Osteocyte (in vitro differentiated cells): ENCODE measurements around the gene COL9A3. TPM values are rescaled to one million over a fixed set of nuclear protein-coding genes. Genes with fewer than 3 reads are reported as not detected.

ENCODE experiments used
- DNase-seq: peaks from one replicate; pipeline ENCODE4 v3.0.0; 2021; ENCODE audit warnings: mixed read lengths; ENCODE audit not compliant: unreplicated experiment; ENCODE audit errors: extremely low spot score
- H3K27ac Mint-ChIP-seq: one replicate; pipeline ENCODE4 v1.8.0; 2021; ENCODE audit warnings: mild to moderate bottlenecking, mixed read lengths; ENCODE audit not compliant: unreplicated experiment
- H3K27me3 Mint-ChIP-seq: one replicate; pipeline ENCODE4 v1.8.0; 2021; ENCODE audit warnings: mixed read lengths; ENCODE audit not compliant: unreplicated experiment
- H3K36me3 Mint-ChIP-seq: one replicate; pipeline ENCODE4 v1.8.0; 2021; ENCODE audit warnings: mixed read lengths; ENCODE audit not compliant: unreplicated experiment
- H3K4me1 Mint-ChIP-seq: one replicate; pipeline ENCODE4 v1.8.0; 2021; ENCODE audit warnings: mixed read lengths; ENCODE audit not compliant: unreplicated experiment
- H3K4me3 Mint-ChIP-seq: one replicate; pipeline ENCODE4 v1.8.0; 2021; ENCODE audit warnings: mild to moderate bottlenecking, moderate library complexity, mixed read lengths; ENCODE audit not compliant: unreplicated experiment
- H3K9me3 Mint-ChIP-seq: one replicate; pipeline ENCODE4 v1.8.0; 2021; ENCODE audit warnings: mixed read lengths; ENCODE audit not compliant: unreplicated experiment
- total RNA-seq: library from RNA; stranded (reverse); gene quantifications from 2 replicates; pipeline ENCODE4 v1.2.1, GENCODE V29; 2021
- TF ChIP-seq, protein P1 (sequence below): fragments of 200-600 bp; sonication (generic); IDR thresholded peaks from 2 replicates; pipeline ENCODE4 v1.5.0; 2021; ENCODE audit warnings: antibody characterized with exemption, mild to moderate bottlenecking, moderate library complexity

COL9A3 gene
- total RNA-seq, 1 donor from 2014 or later: 1.7 TPM

DNA sequence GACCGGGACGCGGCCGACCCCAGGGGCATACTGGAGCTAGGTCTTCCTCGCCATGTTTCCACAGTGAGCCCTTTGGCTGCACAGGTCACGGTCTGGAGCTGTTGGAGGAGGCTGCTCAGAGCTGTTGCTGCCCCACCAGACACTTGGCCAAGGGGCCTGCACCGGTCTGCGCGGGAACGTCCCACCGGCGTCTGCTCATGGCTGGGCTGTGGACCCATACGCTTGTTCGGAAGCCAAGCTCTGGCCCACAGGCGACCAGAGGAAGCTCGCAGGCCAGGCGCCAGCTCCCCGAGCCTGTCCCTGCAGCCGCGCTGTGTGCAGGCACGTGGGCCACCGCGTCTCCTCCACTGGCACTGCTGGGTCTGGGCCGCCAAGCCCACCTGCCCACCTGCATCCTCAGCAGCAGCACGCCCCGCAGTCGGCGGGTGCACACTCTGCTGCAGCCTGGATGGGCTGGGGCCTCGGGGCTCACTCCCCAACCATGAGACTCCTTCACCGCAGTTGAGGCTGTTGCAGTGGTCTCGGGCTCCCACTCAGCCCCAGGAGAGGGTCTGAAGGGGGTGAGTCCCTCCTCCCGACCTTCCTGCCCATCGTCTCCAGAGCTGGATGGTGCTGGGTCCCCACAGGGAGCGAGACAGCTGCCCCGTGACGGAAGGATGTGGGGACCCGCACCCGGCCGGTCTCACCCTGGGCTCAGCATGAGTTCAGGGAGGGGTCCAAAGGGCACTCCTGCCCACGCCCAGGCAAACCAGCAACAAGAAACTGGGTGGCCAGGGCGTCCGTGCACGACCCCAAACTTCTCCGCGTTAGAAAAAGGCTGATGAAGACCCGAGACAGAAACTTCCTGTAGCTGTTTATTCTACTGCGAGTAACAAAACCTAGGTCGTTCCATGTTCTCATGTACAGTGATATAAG, 60.3 kb downstream of the COL9A3 start:
- H3K27ac Mint-ChIP-seq: no peak overlapping the region
- TF ChIP-seq, protein P1, sequence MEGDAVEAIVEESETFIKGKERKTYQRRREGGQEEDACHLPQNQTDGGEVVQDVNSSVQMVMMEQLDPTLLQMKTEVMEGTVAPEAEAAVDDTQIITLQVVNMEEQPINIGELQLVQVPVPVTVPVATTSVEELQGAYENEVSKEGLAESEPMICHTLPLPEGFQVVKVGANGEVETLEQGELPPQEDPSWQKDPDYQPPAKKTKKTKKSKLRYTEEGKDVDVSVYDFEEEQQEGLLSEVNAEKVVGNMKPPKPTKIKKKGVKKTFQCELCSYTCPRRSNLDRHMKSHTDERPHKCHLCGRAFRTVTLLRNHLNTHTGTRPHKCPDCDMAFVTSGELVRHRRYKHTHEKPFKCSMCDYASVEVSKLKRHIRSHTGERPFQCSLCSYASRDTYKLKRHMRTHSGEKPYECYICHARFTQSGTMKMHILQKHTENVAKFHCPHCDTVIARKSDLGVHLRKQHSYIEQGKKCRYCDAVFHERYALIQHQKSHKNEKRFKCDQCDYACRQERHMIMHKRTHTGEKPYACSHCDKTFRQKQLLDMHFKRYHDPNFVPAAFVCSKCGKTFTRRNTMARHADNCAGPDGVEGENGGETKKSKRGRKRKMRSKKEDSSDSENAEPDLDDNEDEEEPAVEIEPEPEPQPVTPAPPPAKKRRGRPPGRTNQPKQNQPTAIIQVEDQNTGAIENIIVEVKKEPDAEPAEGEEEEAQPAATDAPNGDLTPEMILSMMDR: no peak
- H3K9me3 Mint-ChIP-seq: no peaks in the 10 kb centered on the region
- DNase-seq: no peak
- H3K27me3 Mint-ChIP-seq: no peaks in the 10 kb centered on the region
- peaks cover 24% of the 10 kb centered on the region for H3K4me1 Mint-ChIP-seq
- peaks cover 9% of the 10 kb centered on the region for H3K36me3 Mint-ChIP-seq
- H3K4me3 Mint-ChIP-seq: no peak overlapping the region

DNA sequence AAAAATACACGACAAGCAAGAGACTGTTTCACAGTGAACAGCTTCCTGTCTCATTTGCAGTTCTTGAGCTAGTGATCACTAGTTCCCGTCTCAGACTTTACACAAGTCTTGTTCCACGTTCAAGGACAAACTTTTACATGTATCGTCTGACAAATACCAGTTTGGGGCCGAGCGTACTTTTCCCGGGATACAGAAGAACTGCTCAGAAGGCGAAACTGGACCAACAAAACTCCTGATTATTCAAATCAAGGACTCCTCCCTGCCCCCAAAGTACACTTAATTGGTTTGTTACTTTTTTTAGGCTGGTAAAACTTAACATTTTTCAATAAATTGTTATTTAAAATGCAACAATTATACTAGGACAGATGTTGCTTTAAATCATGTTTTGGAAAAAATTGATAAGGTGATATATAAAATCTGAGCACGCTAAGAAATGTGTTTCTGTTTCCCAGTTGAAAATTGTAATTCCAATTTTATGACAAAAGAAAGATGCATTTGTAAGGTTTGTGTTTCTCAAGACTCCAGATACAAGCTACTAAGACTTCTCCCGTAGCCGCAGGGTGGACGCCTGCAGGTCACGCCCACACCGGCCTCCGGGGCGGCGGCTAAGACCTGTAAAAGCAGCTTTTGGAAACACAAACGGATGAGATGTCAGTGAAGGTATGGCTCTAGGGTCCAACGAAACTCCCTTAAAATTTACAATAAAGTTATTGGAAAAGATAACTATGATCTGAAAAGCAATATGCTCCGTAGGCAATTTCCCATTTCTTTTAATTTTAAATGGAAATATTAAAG, 61.6 kb downstream of the COL9A3 start:
- Mint-ChIP-seq H3K27ac (peak overlapping the region; percentile 27), H3K4me1 (peaks cover 24% of the 10 kb centered on the region), H3K36me3 (peaks cover 9% of the 10 kb centered on the region), H3K27me3 (no peaks in the 10 kb centered on the region), H3K4me3 (no peak overlapping the region), H3K9me3 (no peaks in the 10 kb centered on the region)
- DNase-seq: no peak
- TF ChIP-seq, protein P1: no peak

DNA sequence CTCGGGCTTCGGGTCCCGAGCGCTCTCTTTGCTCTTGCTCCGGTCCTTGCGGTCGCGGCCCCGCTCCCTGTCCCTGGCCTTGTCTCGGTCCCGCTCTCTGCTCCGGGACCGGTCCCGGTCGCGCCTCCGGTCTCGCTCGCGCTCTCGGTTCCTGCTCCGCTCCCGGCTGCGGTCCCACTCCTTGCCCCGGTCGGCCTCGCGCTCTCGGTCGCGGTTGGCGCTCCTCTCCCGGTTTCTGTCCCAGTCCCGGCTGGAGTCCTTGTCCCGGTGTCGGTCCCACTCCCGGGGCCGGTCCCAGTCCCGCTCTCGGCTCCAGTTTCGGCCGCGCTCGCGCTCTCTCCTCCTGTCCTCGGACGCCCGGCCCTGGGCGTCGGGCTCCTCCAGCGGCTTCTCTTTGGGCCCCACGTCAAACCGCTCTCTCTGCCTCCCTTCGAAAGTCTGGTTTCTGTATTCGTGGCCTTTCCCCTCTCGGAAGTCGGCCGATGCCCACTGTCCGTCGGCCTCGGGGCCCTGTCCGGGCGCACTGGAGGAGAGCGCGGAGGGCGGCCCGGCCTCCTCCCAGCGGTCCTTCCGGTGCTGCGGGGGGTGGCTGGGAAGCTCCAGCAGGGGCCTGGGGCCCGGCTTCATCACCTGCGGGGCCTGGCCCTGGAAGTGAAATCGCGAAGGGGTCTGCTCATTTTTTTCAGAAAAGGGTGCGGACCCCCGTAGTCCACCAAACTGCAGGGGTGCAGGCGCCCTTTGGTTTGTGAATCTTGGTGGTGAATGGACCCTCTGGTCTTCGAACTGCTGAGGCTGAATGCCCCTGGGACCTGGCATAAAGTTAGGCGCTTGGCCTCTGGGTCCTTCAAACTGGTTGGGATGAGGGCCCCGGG, 62.7 kb downstream of the COL9A3 start:
- H3K4me1 Mint-ChIP-seq: peaks cover 15% of the 10 kb centered on the region
- no peak for DNase-seq
- TF ChIP-seq, protein P1: no peak
- peaks cover 9% of the 10 kb centered on the region for H3K36me3 Mint-ChIP-seq
- no peak overlapping the region for H3K27ac Mint-ChIP-seq
- no peaks in the 10 kb centered on the region for H3K9me3 Mint-ChIP-seq
- H3K4me3 Mint-ChIP-seq: no peak overlapping the region
- H3K27me3 Mint-ChIP-seq: no peaks in the 10 kb centered on the region

DNA sequence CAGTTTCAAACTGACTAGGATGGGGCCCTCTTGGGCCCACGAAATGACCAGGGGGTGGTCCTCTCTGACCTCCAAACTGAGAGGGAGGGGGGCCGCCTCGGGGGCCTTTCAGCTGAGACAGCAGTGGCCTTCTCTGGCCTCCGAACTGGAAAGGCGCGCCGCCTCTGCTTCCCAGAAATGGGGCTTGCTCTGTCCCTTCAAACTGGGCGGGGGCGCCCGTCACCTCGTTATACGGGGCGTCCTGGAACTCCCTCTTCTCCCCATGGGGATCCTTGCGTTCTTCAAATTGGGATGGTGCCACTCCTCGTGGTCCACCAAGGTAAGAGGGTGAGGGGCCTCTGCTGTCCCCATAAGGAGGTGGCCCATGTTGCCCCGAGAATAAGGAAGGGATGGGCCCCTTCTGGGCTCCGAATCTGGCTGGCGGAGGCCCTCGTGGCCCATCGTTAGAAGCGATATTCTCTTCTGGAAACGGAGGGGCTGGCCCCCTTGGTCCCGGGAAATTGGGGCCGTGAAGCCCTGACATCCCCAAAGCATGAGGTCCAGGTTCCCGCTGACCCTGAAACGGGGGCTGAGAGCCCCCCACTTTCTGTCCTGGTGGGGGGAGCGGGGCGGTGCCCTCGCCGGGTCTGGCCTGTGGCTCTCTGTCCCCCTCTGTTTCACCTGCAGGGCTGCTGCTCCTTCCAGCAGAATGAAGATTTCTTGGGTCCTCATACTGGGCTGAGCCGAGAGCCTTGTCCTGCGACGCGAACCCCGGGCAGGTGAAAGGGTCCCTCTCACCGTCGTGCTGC, 63.5 kb downstream of the COL9A3 start:
- Mint-ChIP-seq H3K36me3 (peaks cover 9% of the 10 kb centered on the region), H3K4me1 (peaks cover 12% of the 10 kb centered on the region), H3K27me3 (no peaks in the 10 kb centered on the region), H3K27ac (no peak overlapping the region), H3K9me3 (no peaks in the 10 kb centered on the region), H3K4me3 (no peak overlapping the region)
- TF ChIP-seq, protein P1: no peak
- DNase-seq: no peak
